GM12873 (cell line): Measurements from ENCODE around the gene VPS33A.

Experiments
- TF ChIP-seq, protein P1 (sequence below): IDR thresholded peaks from 2 replicates; pipeline ENCODE4 v1.5.1; 2012; ENCODE audit warnings: low read depth, mild to moderate bottlenecking, moderate library complexity, low read length, control low read depth; ENCODE audit not compliant: insufficient read depth; ENCODE audit errors: missing control alignments

VPS33A gene

DNA sequence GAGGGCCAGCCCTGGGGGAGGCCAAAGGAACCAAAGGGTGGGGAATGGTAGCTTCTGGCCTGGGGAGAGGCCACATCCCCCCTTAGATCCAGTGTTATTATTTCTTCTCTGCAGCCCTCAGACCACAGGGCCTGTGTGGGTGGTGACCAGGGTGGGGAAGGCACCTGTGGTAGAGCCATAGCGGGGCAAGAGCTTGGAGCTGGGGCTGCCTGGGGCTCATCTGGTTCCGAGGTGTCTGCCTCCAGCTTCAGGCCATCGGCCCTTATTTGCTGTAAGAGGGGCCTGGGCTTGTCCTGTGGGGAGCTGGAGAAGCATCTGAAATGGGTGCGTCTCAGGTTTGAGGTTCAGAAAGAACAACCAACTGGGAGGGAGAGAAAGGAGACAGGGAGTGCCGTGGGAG, 64.9 kb downstream of the VPS33A start:
- TF ChIP-seq, protein P1, sequence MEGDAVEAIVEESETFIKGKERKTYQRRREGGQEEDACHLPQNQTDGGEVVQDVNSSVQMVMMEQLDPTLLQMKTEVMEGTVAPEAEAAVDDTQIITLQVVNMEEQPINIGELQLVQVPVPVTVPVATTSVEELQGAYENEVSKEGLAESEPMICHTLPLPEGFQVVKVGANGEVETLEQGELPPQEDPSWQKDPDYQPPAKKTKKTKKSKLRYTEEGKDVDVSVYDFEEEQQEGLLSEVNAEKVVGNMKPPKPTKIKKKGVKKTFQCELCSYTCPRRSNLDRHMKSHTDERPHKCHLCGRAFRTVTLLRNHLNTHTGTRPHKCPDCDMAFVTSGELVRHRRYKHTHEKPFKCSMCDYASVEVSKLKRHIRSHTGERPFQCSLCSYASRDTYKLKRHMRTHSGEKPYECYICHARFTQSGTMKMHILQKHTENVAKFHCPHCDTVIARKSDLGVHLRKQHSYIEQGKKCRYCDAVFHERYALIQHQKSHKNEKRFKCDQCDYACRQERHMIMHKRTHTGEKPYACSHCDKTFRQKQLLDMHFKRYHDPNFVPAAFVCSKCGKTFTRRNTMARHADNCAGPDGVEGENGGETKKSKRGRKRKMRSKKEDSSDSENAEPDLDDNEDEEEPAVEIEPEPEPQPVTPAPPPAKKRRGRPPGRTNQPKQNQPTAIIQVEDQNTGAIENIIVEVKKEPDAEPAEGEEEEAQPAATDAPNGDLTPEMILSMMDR, result no peak

- TF ChIP-seq, protein P1, result no peak
Measured at GRCh38 chr12:122200541-122201175, 65.6 kb downstream of the VPS33A start.

DNA sequence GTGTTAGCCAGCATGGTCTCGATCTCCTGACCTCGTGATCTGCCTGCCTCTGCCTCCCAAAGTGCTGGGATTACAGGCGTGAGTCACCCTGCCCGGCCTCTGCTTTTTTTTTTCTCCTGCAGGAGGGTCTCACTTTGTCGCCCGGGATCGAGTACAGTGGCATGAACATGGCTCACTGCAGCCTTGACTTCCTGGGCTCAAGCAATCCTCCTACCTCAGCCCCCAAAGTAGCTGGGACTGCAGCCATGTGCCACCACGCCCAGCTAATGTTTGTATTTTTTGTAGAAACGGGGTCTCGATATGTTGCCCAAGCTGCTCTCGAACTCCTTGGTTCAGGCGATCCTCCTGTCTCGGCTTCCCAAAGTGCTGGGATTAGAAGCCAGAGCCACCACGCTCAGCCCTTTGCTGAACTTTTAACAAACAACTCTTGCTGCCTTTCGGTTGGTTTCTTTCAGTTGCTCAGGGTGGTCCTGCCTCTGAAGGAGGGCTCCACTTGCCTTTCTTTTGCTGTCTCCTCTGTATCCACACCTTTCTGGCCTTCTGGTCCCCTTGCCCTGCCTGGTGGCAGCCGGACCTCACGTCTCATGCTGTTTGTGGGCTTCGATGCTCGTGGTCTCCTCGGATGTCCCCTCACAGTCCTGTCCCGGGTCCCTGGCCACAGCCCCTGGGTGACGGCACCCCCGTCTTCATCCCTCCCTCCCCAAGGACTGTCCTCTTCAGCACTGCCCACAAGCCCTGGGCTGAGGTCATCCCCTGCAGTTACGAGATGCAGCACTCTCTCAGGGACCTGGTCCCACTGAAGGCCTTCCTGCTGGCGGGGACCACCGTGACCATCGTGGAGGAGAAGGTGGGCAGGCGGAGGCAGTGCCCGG, 66.6 kb downstream of the VPS33A start:
- TF ChIP-seq, protein P1, result no peak

DNA sequence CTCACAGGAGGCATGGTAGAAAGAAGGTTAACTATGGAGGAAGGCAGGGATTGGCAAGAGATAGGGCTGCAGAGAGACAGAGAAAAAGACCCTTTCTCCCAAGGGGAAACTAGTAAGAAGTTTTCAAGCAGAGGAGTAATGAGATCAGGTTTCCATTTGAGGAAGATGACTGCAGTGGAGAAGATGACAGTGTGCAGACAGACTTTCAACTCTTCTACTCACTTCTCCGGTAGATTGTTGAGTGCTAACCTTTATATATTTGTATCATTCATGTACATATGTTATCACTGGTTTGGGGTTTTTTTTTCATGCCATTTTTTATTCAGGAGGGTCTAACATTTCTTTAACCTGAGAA, 68.7 kb downstream of the VPS33A start:
- TF ChIP-seq, protein P1, result no peak

- TF ChIP-seq, protein P1, result no peak
Measured at GRCh38 chr12:122195405-122195804, 70.9 kb downstream of the VPS33A start.

DNA sequence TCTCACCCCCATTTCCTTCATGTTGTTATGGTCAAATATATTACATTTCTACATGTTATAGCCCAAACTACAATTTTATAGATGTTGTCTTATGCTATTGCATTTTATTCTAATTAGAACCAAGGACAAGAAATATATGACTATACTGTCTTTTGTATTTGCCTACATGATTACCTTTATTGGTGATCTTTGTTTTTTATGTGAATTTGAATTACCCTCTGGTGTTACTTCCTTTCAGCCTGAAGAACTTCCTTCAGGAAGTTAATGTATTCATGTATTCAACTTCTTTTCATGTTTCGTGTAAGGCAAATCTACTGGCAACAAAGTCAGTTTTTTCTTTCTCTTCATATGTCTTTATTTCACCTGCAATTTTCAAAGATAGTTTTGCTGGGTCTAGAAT, 71.5 kb downstream of the VPS33A start:
- TF ChIP-seq, protein P1, result no peak

GRCh38 chr12:122192441-122192840, 73.9 kb downstream of the VPS33A start:
- TF ChIP-seq, protein P1, result no peak
